ENCODE data around the gene NECAP2. TPM values are rescaled to one million over a fixed set of nuclear protein-coding genes. Genes with fewer than 3 reads are reported as not detected.

Gene NECAP2
- total RNA-seq, 1 donor from 2014 or later = 46.6 TPM

DNA sequence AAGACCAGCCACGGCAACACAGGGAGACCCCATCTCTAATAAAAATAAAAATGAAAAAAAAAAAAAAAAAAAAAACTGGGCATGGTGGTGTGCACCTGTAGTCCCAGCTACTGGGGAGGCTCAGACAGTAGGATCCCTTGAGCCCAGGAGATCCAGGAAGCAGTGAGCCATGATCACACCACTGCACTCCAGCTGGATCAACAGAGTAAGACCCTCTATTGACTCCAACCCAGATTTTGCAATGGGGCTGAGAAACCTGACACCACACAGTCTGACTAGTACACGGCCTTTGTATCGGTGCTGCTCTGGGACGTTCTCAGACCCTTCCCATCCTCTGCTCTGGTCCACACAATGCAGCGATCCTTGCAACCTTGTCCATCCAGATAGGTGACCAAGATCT, 35.1 kb upstream of the NECAP2 start:
- Mint-ChIP-seq H3K4me1 (peaks cover 9% of the 10 kb centered on the region), H3K4me3 (no peak overlapping the region), H3K27ac (peak overlapping the region; percentile 65), H3K9me3 (no peaks in the 10 kb centered on the region), H3K27me3 (ENCODE audit: insufficient read depth, low read depth) (peaks cover 14% of the 10 kb centered on the region), H3K36me3 (no peaks in the 10 kb centered on the region)
- Histone ChIP-seq H3K9ac (no peak overlapping the region), H4K20me1 (ENCODE audit: low read depth) (no peaks in the 10 kb centered on the region), H3K4me1 (no peaks in the 10 kb centered on the region), H3F3A (ENCODE audit: low read depth) (no peaks in the 10 kb centered on the region), H3K79me2 (ENCODE audit: low read depth) (no peaks in the 10 kb centered on the region), H3K27ac (no peak overlapping the region), H2AFZ (replicated peaks) (no peak overlapping the region), H3K4me3 (no peak overlapping the region), H3K9me3 (ENCODE audit: low read depth) (no peaks in the 10 kb centered on the region), H3K36me3 (no peaks in the 10 kb centered on the region), H3K4me2 (no peak overlapping the region), H3K27me3 (no peaks in the 10 kb centered on the region)
- DNase-seq (ENCODE audit: low spot score) = peak; percentile 16
- TF ChIP-seq, protein P1, sequence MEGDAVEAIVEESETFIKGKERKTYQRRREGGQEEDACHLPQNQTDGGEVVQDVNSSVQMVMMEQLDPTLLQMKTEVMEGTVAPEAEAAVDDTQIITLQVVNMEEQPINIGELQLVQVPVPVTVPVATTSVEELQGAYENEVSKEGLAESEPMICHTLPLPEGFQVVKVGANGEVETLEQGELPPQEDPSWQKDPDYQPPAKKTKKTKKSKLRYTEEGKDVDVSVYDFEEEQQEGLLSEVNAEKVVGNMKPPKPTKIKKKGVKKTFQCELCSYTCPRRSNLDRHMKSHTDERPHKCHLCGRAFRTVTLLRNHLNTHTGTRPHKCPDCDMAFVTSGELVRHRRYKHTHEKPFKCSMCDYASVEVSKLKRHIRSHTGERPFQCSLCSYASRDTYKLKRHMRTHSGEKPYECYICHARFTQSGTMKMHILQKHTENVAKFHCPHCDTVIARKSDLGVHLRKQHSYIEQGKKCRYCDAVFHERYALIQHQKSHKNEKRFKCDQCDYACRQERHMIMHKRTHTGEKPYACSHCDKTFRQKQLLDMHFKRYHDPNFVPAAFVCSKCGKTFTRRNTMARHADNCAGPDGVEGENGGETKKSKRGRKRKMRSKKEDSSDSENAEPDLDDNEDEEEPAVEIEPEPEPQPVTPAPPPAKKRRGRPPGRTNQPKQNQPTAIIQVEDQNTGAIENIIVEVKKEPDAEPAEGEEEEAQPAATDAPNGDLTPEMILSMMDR (IDR thresholded peaks at IDR 0.05) = no peak
- TF ChIP-seq EZH2phosphoT487 (IDR thresholded peaks at IDR 0.05) (no peak), EZH2 (IDR thresholded peaks at IDR 0.05) (no peak)

DNA sequence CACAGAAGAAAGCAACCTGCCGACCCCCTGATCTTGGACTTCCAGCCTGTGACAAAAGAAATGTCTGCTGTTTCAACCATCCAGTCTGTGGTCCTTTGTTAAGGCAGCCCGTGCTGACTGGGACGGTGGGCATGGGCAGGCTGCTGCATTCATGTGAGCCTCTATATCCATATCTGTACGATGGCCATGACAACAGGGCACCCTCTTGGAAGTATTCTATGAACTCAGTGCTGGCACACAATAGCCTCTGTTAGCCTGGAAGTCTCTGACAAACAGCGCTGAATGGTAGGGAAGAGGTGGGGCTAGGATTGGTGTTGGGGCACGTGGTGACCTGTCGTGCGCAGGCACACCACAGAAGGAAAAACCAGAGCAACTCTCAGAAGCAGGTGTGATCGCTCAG, 33.7 kb upstream of the NECAP2 start:
- peak overlapping the region; percentile 50 for H3K4me3 Mint-ChIP-seq
- peaks cover 9% of the 10 kb centered on the region for H3K4me1 Mint-ChIP-seq
- TF ChIP-seq EZH2 (IDR thresholded peaks at IDR 0.05) = no peak
- TF ChIP-seq EZH2phosphoT487 (IDR thresholded peaks at IDR 0.05) = no peak
- TF ChIP-seq, protein P1 (IDR thresholded peaks at IDR 0.05) = no peak
- Histone ChIP-seq H3K9me3 (ENCODE audit: low read depth) (no peaks in the 10 kb centered on the region), H3K27me3 (no peaks in the 10 kb centered on the region), H4K20me1 (ENCODE audit: low read depth) (no peaks in the 10 kb centered on the region), H3F3A (ENCODE audit: low read depth) (no peaks in the 10 kb centered on the region), H3K9ac (no peak overlapping the region), H2AFZ (replicated peaks) (no peak overlapping the region), H3K4me2 (no peak overlapping the region), H3K79me2 (ENCODE audit: low read depth) (no peaks in the 10 kb centered on the region), H3K4me1 (no peaks in the 10 kb centered on the region), H3K36me3 (no peaks in the 10 kb centered on the region), H3K27ac (no peak overlapping the region), H3K4me3 (no peak overlapping the region)
- H3K9me3 Mint-ChIP-seq = peaks cover 3% of the 10 kb centered on the region
- peaks cover 3% of the 10 kb centered on the region for H3K36me3 Mint-ChIP-seq
- no peak for DNase-seq (ENCODE audit: low spot score)
- H3K27me3 Mint-ChIP-seq (ENCODE audit: insufficient read depth, low read depth) = peaks cover 17% of the 10 kb centered on the region
- H3K27ac Mint-ChIP-seq = no peak overlapping the region

DNA sequence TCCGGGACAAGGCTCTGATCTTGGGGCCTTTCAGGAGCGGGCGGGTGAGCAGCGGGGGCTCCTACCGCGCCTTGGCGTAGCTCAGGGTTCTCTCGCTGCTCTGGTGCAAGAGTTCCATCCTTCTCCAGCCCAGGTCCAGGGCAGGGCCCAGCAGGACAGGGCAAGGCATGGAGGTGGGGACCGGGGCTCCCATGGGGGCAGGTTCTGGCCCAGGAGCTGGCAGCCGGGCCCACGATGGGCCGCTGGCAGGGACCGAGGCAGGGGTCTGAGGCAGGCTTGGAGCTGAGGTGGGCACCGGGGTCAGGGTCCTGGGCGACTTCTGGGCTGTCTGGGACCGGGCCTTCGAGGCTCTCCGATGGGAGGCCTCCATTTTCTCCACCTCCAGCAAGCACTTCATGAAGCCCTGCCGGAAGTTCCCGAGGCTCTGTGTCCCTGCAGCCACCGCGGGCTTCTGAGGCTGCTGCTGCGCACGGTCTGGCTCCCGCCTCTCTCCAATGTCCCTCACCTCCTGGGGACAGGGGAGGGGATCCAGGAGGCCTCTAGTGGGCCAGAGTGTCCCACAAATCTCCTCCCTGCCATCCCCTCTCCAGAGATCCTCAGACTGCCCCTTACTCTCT, 30.9 kb upstream of the NECAP2 start:
- Histone ChIP-seq H2AFZ (replicated peaks) (no peak overlapping the region), H3K9me3 (ENCODE audit: low read depth) (no peaks in the 10 kb centered on the region), H3K27ac (no peak overlapping the region), H3K79me2 (ENCODE audit: low read depth) (no peaks in the 10 kb centered on the region), H3F3A (ENCODE audit: low read depth) (no peaks in the 10 kb centered on the region), H3K9ac (no peak overlapping the region), H3K4me2 (no peak overlapping the region), H3K4me3 (no peak overlapping the region), H3K4me1 (no peaks in the 10 kb centered on the region), H3K27me3 (no peaks in the 10 kb centered on the region), H4K20me1 (ENCODE audit: low read depth) (no peaks in the 10 kb centered on the region), H3K36me3 (no peaks in the 10 kb centered on the region)
- TF ChIP-seq EZH2phosphoT487 (IDR thresholded peaks at IDR 0.05) (no peak), EZH2 (IDR thresholded peaks at IDR 0.05) (no peak)
- TF ChIP-seq, protein P1 (IDR thresholded peaks at IDR 0.05) = no peak
- no peak overlapping the region for H3K4me3 Mint-ChIP-seq
- peak overlapping the region; percentile 50 for H3K27ac Mint-ChIP-seq
- H3K27me3 Mint-ChIP-seq (ENCODE audit: insufficient read depth, low read depth) = peaks cover 15% of the 10 kb centered on the region
- H3K4me1 Mint-ChIP-seq = peaks cover 9% of the 10 kb centered on the region
- peaks cover 3% of the 10 kb centered on the region for H3K9me3 Mint-ChIP-seq
- no peak for DNase-seq (ENCODE audit: low spot score)
- H3K36me3 Mint-ChIP-seq = peaks cover 3% of the 10 kb centered on the region

Data from neural progenitor cell (in vitro differentiated cells).